GM19240 (cell line): ENCODE measurements around the gene EP400.
A peak's percentile ranks its signal among the peaks of the same experiment; 100 is the strongest.
"Not testable (repeated sequence)": the region's sequence is repeated elsewhere in the genome, so short reads cannot be mapped to it uniquely, and the experiment has no call there.

Source experiments
- DNase-seq: peaks from one replicate; pipeline ENCODE4 v3.0.0; 2011; ENCODE audit warnings: low spot score; ENCODE audit not compliant: insufficient read length

The EP400 gene

GRCh38 chr12:131950182-131950913, 606 bp downstream of the EP400 start:
- DNase-seq, result peak; percentile 13

- not testable (repeated sequence) for DNase-seq
Measured at GRCh38 chr12:131953810-131954209, 4.1 kb downstream of the EP400 start.

GRCh38 chr12:131954460-131954859, 4.7 kb downstream of the EP400 start:
- not testable (repeated sequence) for DNase-seq

- DNase-seq, result no peak
Measured at GRCh38 chr12:131959116-131959515, 9.4 kb downstream of the EP400 start.

GRCh38 chr12:131959641-131960589, 10.2 kb downstream of the EP400 start:
- DNase-seq, result no peak

GRCh38 chr12:131960590-131961325, 11.0 kb downstream of the EP400 start:
- not testable (repeated sequence) for DNase-seq

GRCh38 chr12:131961328-131961727, 11.6 kb downstream of the EP400 start:
- DNase-seq, result not testable (repeated sequence)

GRCh38 chr12:131962069-131962468, 12.3 kb downstream of the EP400 start:
- DNase-seq, result no peak

- no peak for DNase-seq
Measured at GRCh38 chr12:131963381-131963780, 13.6 kb downstream of the EP400 start.

- DNase-seq, result no peak
Measured at GRCh38 chr12:131965073-131965472, 15.3 kb downstream of the EP400 start.

GRCh38 chr12:131971226-131971625, 21.5 kb downstream of the EP400 start:
- DNase-seq, result no peak

GRCh38 chr12:131975228-131975627, 25.5 kb downstream of the EP400 start:
- DNase-seq, result no peak

- DNase-seq, result no peak
Measured at GRCh38 chr12:131979606-131980005, 29.9 kb downstream of the EP400 start.

- no peak for DNase-seq
Measured at GRCh38 chr12:131980263-131980662, 30.5 kb downstream of the EP400 start.

- no peak for DNase-seq
Measured at GRCh38 chr12:131981388-131981787, 31.6 kb downstream of the EP400 start.

GRCh38 chr12:131982041-131982440, 32.3 kb downstream of the EP400 start:
- DNase-seq, result no peak

- DNase-seq, result no peak
Measured at GRCh38 chr12:131983026-131983425, 33.3 kb downstream of the EP400 start.

- DNase-seq, result no peak
Measured at GRCh38 chr12:131983554-131983953, 33.8 kb downstream of the EP400 start.

- no peak for DNase-seq
Measured at GRCh38 chr12:131984334-131984733, 34.6 kb downstream of the EP400 start.

- not testable (repeated sequence) for DNase-seq
Measured at GRCh38 chr12:131985510-131985875, 35.8 kb downstream of the EP400 start.

GRCh38 chr12:131986361-131986760, 36.6 kb downstream of the EP400 start:
- no peak for DNase-seq

- DNase-seq, result no peak
Measured at GRCh38 chr12:131986910-131987309, 37.2 kb downstream of the EP400 start.
